Suppressor macrophage treated with lipopolysaccharide for 4 hours (primary cell): Measurements from ENCODE around the gene COP1.
"Not testable (repeated sequence)": the region's sequence is repeated elsewhere in the genome, so short reads cannot be mapped to it uniquely, and the experiment has no call there.

ENCODE experiments used
- DNase-seq: peaks from one replicate; pipeline ENCODE4 v3.0.0-alpha.2; 2020

Gene COP1

DNA sequence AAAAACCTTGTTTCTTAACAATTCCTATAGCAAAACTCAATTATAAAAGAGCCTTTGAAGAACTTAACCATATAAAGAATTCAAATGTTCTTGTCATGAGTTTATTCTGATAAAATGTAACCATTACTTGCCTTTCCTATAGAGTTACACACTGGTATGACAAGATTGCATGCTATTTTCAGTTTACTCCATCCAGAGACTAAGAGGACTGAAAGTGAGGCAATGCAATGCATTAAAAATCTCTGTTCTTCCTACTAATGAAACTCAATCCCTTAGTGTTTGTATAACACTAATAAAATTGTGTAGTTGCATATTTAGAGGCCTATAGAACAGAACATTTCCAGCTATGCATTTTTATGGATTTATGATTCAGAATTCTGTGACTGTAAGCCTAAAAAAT is 88.1 kb downstream of the COP1 start:
- no peak for DNase-seq

DNA sequence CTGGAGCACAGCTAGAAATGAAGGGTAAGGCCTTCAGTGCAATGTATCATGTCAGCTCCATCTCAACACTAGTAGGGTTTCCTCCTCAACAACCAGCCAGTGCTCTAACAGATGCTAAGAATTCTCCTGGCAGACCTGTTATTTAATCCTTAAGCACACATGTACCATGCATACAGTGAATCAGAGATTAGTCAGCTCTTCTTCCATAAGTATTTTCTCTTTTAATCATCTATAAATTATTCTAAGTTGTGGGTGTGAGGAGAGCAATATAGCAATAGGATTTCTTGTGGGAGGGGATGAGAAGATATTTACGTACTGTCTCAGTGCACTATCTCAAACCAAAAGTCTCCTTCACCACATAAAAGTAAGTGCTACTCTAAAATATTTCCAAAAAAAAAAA is 95.3 kb downstream of the COP1 start:
- DNase-seq = no peak

DNA sequence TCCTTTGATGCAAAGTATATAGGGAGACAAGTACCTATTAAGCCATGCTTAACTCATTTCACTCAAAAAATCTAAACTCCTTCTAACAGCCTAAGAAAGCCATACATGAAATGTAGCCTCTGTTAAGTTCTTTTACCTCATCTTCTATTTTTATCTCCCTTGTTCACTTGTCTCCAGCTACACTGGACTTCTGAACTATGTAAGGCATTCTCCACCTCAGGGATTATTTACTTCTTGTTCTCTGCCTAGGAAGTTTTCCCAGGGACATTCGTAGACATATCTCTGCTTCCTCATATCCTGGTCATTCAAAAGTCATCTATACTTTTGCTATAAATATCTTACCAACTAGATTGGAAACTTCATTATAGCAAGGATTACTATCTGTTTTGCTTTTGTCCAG is 96.9 kb downstream of the COP1 start:
- DNase-seq = no peak

DNA sequence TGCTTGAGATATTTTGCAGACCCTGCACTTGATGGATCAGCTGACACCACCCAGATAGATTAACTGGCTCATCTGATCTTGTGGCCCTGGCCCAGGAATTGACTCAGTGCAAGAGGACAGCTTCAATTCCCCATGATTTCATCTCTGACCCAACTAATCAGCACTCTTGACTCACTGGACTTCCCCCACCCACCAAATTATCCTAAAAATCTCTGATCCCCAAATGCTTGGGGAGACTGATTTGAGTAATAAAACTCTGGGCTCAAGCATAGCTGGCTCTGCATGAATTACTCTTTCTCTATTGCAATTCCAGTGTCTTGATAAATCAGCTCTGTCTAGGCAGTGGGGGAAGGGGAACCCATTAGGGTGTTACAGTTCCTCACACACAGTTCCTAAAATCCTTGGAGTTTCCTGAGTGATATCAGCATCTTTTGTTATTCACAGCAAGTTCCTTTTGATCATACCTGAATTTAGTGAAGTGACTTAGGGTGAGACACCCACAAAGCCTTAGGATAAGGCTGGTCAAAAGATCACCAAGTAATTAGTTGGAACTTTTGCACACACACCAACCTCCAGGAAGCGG is 104.2 kb downstream of the COP1 start:
- peak; percentile 72 for DNase-seq

DNA sequence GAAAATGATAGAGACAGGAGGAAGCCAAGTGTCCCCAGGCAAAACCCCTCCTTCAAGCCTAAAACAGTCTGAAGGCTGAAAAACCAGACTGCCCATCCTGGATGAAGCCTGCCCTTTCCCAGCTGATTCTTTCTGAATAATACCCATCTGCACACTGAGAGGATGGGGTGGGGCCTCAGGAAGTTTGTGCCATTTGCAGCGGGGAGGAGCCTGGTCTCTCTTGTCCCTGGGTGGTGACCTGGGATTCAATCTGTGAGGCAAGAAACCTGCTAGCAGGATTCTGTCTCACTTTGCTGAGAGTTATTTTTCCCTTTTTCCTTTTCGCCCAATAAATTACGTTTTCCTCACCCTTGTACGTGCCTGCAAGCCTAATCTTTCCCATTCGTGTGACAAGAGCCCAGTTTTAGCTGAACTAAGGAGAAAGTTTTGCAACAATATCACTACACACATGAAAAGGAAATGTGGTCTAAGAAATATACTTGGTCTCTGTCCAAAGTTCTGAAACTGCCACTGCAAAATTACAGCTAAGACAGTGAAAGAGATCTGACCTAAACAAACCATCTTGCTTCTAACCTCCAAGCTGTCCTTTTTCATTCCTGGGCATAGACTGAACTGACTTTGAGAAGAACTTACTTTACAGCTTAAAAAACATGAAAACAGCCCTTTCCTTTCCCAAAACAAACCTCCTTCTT is 105.0 kb downstream of the COP1 start:
- DNase-seq = no peak

DNA sequence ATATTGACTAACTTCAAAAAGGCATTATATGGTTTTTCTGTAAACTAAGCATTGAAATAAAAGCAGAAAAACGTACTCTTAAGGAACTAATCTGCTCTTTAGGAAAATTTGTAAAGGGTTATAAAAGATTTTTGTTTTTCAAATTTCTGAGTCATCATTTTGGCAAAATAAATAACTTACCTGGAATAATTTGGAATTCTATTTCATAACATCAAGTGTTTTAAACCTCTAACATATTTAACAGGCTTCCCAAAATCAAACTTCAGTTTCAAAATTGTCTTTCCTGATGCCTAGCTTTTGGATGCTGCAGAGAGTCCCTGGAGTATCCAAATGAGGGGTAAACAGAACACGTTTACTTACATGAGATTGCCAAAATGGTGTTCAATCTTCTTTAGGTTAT is 108.5 kb downstream of the COP1 start:
- DNase-seq = no peak

DNA sequence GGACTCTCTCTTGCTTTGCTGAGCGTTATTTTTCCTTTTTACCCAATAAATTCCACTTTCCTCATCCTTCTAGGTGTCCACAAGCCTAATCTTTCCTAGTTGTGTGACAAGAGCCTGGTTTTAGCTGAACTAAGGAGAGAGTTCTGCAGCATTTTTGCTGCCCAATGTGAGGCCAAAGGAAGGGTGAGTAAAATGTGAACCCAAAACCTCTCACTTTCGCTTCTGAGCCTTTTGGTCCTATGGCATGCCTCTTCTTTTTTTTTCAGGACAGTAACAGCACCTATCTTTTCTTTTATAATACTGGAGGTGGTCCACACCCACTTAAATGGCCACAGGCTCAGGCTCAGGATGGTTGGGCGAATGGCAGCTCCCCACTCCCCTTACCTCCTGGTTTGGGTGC is 111.1 kb downstream of the COP1 start:
- DNase-seq = no peak

DNA sequence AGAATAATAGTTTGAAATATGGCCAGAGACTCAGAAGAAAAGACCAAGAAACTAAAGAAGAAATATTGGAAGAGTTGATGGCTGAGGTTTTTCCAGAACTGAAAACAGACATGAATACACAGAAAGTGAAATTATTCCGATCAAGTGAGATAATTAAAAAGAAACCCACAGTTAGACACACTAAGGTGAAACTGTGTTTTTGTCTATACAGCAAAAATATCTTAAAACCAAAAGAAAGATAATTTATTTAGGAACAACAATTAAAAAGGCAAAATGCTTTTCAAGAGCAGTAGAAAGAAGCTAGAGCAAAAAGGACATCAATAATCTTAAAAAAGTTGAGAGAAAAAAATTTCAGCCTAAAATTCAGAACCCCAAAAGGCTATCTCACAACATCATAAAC is 116.3 kb downstream of the COP1 start:
- no peak for DNase-seq

DNA sequence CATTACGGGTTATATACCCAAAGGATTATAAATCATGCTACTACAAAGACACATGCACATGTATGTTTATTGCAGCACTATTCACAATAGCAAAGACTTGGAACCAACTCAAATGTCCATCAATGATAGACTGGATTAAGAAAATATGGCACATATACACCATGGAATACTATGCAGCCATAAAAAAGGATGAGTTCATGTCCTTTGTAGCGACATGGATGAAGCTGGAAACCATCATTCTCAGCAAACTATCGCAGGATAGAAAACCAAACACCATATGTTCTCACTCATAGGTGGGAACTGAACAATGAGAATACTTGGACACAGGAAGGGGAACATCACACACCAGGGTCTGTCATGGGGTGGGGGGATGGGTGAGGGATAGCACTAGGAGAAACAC is 119.3 kb downstream of the COP1 start:
- DNase-seq = not testable (repeated sequence)

DNA sequence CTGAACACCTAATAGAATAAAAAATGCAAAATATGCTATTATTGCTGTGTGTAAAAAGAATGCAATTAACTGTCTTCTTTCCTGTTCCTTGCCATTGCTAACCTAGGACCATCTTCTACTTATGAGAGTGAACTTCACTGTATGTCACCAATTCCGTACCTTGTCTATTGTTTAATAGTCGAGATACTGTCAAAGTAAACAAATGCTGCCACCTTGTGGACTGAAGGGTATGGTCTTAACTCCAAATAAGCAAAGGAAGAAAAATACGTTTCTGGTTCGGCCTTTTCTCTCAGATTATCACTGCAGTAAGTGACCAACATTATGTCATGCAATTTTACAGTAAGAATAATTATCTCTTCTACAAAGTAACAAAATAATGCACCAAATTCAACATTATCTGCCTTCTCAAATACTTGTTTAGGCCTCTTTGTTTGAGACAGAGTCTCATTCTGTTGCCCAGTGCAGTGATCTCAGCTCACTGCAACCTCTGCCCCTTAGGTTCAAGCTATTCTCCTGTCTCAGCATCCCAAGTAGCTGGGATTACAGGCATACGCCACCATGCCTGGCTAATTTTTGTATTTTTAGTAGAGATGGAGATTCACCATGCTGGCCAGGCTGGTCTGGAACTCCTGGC is 133.4 kb downstream of the COP1 start:
- DNase-seq = peak; percentile 69

DNA sequence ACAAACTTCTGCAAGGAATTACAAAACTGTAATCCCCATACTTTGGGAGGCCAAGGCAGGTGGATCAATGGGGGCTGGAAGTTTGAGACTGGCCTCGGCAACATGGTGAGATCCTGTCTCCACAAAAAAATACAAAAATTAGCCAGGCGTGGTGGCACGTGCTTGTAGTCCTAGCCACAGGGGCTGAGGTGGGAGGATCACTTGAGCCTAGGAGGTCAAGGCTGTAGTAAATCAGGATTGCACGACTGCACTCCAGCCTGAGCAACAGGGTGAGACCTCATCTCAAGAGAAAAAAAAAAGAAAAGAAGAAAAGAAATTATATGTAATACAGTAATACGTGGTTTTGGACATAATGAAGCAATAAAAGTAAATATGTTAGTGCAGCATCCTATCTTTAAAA is 138.2 kb downstream of the COP1 start:
- DNase-seq = no peak

DNA sequence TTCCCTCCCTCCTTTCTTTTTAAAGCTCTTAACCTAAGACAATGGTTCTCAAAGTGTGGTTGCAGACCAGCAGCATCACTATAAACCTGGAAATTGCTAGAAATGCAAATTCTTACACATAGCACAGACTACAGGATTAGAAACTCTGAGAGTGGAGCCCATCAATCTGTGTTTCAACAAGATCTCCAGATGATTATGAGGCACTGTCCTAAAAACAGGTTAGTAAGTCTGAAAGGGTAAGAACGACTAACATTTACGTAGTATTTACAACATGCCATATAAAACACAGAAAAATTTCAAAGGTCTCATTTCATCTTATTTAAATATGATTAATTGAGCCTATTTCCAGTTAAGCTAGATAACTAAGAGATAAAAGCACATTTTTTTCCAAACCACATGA is 138.8 kb downstream of the COP1 start:
- no peak for DNase-seq

DNA sequence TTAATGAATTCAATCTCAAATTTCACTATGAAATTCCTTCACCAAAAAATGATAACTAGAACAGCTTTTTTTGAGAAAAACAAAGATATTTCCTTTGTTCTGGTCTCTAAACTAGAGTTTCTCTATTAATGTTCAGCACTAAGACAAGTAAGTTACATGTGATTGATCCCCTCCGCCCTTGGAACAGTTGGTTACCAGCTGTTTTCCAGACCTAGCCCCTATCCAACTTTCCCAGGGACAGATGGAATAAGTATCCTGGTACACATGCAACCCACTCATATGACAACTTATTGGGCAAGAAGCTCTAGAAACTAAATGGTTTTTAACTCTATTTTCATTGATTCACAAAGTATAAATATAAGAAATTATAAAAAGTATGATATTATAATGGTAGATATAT is 140.4 kb downstream of the COP1 start:
- DNase-seq = no peak

DNA sequence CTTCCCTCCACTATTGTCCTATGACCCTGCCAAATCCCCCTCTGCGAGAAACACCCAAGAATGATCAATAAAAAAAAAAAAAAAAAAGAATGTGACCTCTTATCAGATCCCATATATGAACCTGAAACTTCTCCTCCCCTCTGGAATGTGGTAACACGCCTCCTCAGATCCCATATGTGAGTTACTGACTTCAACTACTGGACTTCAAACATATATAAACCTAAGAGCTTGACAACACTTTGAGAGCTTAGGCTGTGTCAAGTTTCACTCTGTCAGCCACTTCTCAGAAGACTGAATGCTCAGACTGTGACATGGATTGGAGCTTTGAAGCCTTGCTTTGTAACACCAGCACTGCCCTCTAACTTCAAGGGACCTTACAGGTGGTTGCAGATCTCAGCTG is 148.4 kb downstream of the COP1 start:
- DNase-seq = no peak

DNA sequence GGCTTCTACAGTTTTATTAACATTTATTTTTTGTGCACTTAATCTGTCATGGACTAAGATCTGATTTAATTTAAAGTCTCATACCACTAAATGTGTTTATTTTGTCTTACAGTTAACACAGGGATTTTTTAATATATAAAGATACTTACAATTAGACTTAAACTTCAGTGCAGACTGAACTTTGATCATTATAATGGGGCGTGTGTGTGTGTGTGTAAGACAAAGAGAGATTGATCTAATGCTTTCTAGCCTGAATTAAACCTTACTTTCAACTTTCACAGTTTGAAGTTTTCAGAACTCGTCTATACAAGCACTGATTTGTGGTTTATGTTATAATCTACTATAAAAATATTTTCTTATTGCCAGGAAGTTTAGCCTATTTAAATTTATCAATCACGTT is 150.8 kb downstream of the COP1 start:
- no peak for DNase-seq

DNA sequence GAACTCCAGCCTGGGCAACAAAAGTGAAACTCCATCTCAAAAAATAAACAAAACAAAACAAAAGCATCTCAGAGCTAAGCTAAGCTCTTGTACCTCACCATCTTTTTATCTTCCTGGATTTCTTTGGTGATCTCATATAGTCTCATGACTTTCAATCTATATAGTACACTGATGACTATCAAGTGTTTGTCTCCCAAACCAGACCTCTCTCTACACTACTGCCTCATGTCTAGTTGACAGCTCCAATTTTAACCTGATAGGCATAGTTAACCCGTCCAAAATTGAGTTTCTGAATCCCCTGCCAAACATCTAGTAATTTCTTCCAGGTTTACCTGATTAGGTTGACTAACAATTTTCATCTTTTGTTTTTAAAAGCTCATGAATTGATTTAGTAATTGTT is 151.7 kb downstream of the COP1 start:
- no peak for DNase-seq

DNA sequence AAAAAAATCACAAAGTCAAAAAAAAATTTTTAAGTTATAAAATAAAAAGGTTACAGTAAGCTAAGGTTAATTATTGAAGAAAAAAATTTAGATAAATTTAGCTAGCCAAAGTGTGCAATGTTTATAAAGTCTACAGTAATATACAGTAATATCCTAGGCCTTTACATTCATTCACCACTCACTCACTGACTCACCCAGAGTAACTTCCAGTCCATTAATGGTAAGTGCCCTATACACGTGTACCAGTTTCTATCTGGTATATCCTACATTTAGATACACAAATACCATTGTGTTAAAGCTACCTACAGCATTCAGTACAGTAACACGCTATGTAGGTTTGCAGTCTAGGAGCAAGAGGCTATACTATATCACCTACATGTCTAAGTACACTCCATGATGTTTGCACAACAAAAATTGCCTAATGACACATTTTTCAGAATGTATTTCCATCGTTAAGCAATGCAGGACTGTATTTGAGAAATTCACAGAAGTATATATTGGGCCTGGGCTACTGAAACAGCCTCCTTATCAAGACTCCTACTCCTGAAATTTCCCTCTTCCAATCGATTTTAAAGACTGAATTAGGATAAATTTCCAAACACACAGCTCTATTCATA is 155.1 kb downstream of the COP1 start:
- peak; percentile 32 for DNase-seq

DNA sequence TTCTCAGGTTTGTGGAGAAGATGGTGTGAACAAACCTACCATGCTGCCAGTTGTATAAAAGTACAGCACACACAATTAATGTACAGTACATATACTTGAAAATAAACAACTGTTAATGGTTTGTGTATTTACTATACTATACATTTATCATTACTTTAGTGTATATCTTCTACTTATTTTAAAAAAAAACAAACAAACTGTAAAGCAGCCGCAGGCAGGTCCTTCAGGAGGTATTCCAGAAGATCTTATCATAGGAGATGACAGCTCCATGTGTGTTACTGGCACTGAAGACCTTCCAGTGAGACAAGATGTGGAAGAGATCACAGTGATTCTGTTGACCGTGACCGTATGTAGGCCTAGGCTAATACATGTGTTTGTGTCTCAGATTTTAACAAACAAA is 155.7 kb downstream of the COP1 start:
- no peak for DNase-seq

DNA sequence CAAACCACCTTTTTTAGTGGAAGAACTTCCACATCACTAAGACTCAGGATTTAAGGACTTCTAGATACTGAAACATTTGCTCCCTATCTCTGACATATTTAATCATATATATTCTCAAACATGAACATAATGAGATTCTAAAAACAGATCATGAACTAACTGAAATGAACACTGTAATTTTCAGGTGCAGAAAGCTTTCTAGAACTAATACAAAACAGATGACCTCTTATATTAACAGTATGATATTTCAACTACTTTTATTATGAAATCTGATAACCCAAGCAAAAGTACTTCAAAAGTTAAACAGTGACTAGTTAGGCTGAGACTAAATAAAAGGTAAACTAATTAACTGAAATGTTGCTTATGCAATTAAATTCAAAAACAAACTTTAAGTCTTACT is 157.5 kb downstream of the COP1 start:
- DNase-seq = no peak

DNA sequence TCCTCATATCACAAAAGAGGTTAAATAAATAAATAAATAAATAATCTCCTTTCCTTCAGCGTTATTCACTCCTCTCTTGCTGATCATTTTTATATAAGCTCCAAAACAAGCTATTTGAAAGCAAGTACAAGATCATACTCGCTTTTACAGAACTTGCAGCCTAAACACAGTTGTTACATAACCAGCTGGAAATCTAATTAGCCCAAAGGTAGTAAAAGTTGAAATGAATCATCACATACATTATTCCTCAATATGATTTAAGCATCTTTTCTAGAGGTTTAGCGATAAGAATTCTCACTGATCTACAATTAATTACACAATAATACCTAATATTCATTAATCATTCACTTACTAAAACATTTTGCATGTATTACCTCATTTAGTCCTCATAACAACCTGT is 160.2 kb downstream of the COP1 start:
- DNase-seq = no peak

DNA sequence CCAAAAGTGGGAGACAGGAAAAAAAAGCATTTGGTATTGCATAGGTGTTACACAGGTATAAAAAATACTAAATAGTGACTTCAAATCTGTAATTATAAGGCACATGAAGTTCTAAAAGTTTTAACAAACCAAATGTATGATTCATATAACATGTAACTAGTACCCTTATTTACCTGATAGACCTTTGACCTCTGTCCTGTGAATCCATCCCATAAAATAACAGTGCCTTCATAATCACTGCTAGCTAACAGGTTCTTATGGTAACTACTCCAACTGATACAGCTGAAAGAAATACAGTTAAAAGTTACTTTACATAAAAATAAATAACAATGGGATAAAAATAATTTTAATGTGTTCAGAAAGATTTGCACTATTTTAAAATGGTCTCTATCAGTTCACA is 163.5 kb downstream of the COP1 start:
- DNase-seq = no peak

DNA sequence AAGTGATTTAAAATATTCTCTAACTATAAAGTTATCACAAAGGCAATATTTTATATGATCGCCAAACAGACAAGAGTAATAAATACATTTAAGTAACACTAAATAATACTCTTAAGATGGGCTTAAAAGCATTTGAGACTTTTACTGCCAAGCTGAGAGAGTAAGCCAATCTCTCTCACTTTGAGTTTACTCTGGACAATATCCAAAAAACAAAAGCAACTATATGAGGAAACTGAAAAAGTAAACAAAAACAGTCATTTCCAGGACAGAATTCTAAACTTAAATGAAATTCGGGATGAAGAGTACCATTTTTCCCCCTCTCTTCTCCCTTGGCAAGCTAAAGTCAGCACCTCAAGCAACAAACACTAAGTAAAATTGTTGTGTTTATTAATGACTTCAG is 173.2 kb downstream of the COP1 start:
- DNase-seq = no peak

DNA sequence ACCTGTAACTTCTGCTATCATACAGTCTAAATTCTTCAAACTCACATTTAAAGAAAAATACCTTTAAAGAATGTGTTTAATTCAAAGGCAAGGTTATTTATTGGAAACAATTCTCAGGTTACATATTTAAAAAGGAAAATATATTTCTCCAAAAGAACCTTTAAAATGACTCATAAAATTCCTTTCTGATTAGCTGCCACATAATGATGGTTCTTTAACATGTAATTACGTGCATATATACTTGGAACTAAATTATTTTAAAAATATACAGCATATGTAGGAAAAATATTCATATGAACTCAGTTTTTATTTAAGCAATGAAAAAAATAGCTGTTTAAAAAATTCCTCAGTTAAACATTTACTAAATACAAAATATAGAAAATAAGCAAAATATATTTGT is 173.6 kb downstream of the COP1 start:
- DNase-seq = no peak

DNA sequence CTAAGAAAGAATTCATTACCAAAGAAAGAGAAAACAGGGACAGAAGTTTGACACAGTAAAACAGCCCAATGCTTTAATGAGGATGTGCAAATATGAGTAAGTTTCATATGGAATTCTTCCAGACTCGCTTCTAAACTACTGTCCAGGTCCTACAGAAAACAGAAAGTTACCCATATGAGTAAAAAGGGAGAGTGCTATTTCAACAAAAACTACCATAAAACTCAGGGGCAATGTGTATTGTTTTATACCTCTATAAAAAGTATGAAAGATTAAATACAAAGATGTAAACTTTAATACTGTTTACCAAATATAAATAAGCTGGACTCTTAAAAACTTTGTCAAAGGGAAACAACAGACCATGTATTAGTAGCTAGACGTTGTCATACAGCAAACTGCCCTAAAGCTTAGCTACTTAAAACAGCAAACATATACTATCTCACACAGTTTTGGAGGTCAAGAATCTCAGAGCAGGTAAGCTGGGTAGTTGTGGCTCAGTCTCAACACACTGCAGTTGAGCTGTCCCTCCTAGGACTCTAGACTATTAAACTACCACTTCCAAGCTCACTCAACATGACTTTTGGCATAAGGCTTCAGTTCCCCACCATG is 174.9 kb downstream of the COP1 start:
- DNase-seq = no peak
